HEK293 (cell line): ENCODE results near the gene GPBP1.

Source experiments
- CTCF ChIA-PET: fragments of 350-600 bp; formaldehyde crosslinking; extraction: SDS; loops from one replicate; lab custom pipeline; 2021; ENCODE audit warnings: antibody characterized with exemption; lab: Yijun Ruan, JAX
- POLR2A ChIA-PET: fragments of 300-600 bp; formaldehyde crosslinking; extraction: SDS; loops from one replicate; lab custom pipeline; 2020; ENCODE audit warnings: antibody characterized with exemption, inconsistent platforms; lab: Yijun Ruan, JAX
- H3K27ac ChIP-seq: fragments of 200-500 bp; sonication (Bioruptor generic); 2 replicates; pipeline ENCODE4 v1.5.1; 2014; ENCODE audit warnings: low read depth, low read length, control low read depth, inconsistent platforms; ENCODE audit errors: extremely low read depth
- H3K36me3 ChIP-seq, 2 experiments: fragments of 200-500 bp in 1 of 2; sonication (Bioruptor generic) in 1 of 2; 1 replicate in 1 of 2; 2 replicates in 1 of 2; pipeline ENCODE4 v1.5.1; 2014 to 2017; ENCODE audit warnings: inconsistent platforms in 2 of 2, low read length in 2 of 2; ENCODE audit not compliant: control insufficient read depth in 2 of 2, insufficient read depth in 1 of 2
- H3K4me1 ChIP-seq: fragments of 200-500 bp; sonication (Bioruptor generic); 2 replicates; pipeline ENCODE4 v1.5.1; 2014; ENCODE audit warnings: mild to moderate bottlenecking, low read length, inconsistent platforms; ENCODE audit not compliant: control insufficient read depth, insufficient read depth
- H3K4me3 ChIP-seq: 2 replicates; pipeline ENCODE4 v1.5.1; 2011; ENCODE audit warnings: low read depth, mild to moderate bottlenecking, control low read depth, low read length, moderate library complexity
- H3K9me3 ChIP-seq: fragments of 200-500 bp; sonication (Bioruptor generic); 2 replicates; pipeline ENCODE4 v1.5.1; 2014; ENCODE audit warnings: low read depth, low read length, inconsistent platforms; ENCODE audit not compliant: control insufficient read depth, insufficient read depth
- FEZF1 ChIP-seq: fragments of 450-650 bp; formaldehyde crosslinking; IDR thresholded peaks from 2 replicates; pipeline ENCODE4 v1.5.1; 2016; ENCODE audit warnings: missing biosample characterization, missing genetic modification characterization
- GFI1B ChIP-seq: fragments of 450-650 bp; formaldehyde crosslinking; IDR thresholded peaks from 2 replicates; pipeline ENCODE4 v1.5.1; 2016; ENCODE audit warnings: missing biosample characterization, missing genetic modification characterization
- GLIS2 ChIP-seq: fragments of 450-650 bp; formaldehyde crosslinking; IDR thresholded peaks from 2 replicates; pipeline ENCODE4 v1.5.1; 2016; ENCODE audit warnings: missing biosample characterization, missing genetic modification characterization
- KLF10 ChIP-seq: fragments of 450-650 bp; IDR thresholded peaks from 2 replicates; pipeline ENCODE4 v1.5.1; 2018; ENCODE audit warnings: missing biosample characterization, mild to moderate bottlenecking, missing genetic modification characterization
- KLF16 ChIP-seq: fragments of 450-650 bp; formaldehyde crosslinking; IDR thresholded peaks from 2 replicates; pipeline ENCODE4 v1.5.1; 2017; ENCODE audit warnings: missing biosample characterization, missing genetic modification characterization
- OSR2 ChIP-seq: fragments of 450-650 bp; formaldehyde crosslinking; IDR thresholded peaks from 2 replicates; pipeline ENCODE4 v1.5.1; 2016; ENCODE audit warnings: missing biosample characterization, missing genetic modification characterization
- RBAK ChIP-seq: fragments of 450-650 bp; formaldehyde crosslinking; IDR thresholded peaks from 2 replicates; pipeline ENCODE4 v1.5.1; 2016; ENCODE audit warnings: missing biosample characterization, missing genetic modification characterization
- SCRT1 ChIP-seq: fragments of 450-650 bp; formaldehyde crosslinking; IDR thresholded peaks from 2 replicates; pipeline ENCODE4 v1.5.1; 2016; ENCODE audit warnings: missing biosample characterization, missing genetic modification characterization, borderline replicate concordance
- ZBTB8A ChIP-seq: fragments of 450-650 bp; formaldehyde crosslinking; IDR thresholded peaks from 2 replicates; pipeline ENCODE4 v1.5.1; 2016; ENCODE audit warnings: missing biosample characterization, missing genetic modification characterization
- ZEB2 ChIP-seq: fragments of 450-650 bp; formaldehyde crosslinking; IDR thresholded peaks from 2 replicates; pipeline ENCODE4 v1.5.1; 2016; ENCODE audit warnings: missing biosample characterization, missing genetic modification characterization
- ZFP69B ChIP-seq: fragments of 450-650 bp; formaldehyde crosslinking; IDR thresholded peaks from 2 replicates; pipeline ENCODE4 v1.5.1; 2016; ENCODE audit warnings: missing biosample characterization, missing genetic modification characterization
- ZNF473 ChIP-seq: fragments of 450-650 bp; formaldehyde crosslinking; IDR thresholded peaks from 2 replicates; pipeline ENCODE4 v1.5.1; 2017; ENCODE audit warnings: missing biosample characterization, missing genetic modification characterization
- ZNF654 ChIP-seq: fragments of 450-650 bp; formaldehyde crosslinking; IDR thresholded peaks from 2 replicates; pipeline ENCODE4 v1.5.1; 2016; ENCODE audit warnings: low read depth, missing biosample characterization, missing genetic modification characterization
- ZNF660 ChIP-seq: fragments of 450-650 bp; IDR thresholded peaks from 2 replicates; pipeline ENCODE4 v1.5.1; 2018; ENCODE audit warnings: missing biosample characterization, mild to moderate bottlenecking, missing genetic modification characterization
- ZNF704 ChIP-seq: fragments of 450-650 bp; formaldehyde crosslinking; IDR thresholded peaks from 2 replicates; pipeline ENCODE4 v1.5.1; 2016; ENCODE audit warnings: missing biosample characterization, missing genetic modification characterization
- ZNF707 ChIP-seq: fragments of 450-650 bp; formaldehyde crosslinking; IDR thresholded peaks from 2 replicates; pipeline ENCODE4 v1.5.1; 2016; ENCODE audit warnings: missing biosample characterization, missing genetic modification characterization
- ZNF791 ChIP-seq: fragments of 450-650 bp; formaldehyde crosslinking; IDR thresholded peaks from 2 replicates; pipeline ENCODE4 v1.5.1; 2016; ENCODE audit warnings: missing biosample characterization, missing genetic modification characterization
- ZNF843 ChIP-seq: fragments of 450-650 bp; formaldehyde crosslinking; IDR thresholded peaks from 2 replicates; pipeline ENCODE4 v1.5.1; 2016; ENCODE audit warnings: missing biosample characterization, missing genetic modification characterization
- ZSCAN30 ChIP-seq: fragments of 450-650 bp; IDR thresholded peaks from 2 replicates; pipeline ENCODE4 v1.5.1; 2018; ENCODE audit warnings: missing biosample characterization, mild to moderate bottlenecking, missing genetic modification characterization, moderate library complexity
- TF ChIP-seq, protein P1 (sequence below): fragments of 450-650 bp; IDR thresholded peaks from 2 replicates; pipeline ENCODE4 v1.5.1; 2018; ENCODE audit warnings: missing biosample characterization, missing genetic modification characterization
- TF ChIP-seq, protein P2 (sequence below): fragments of 450-650 bp; IDR thresholded peaks from 2 replicates; pipeline ENCODE4 v1.5.1; 2018; ENCODE audit warnings: missing biosample characterization, mild to moderate bottlenecking, missing genetic modification characterization
- TF ChIP-seq, protein P3 (sequence below): fragments of 450-650 bp; formaldehyde crosslinking; IDR thresholded peaks from 2 replicates; pipeline ENCODE4 v1.5.1; 2016; ENCODE audit warnings: missing biosample characterization, missing genetic modification characterization
- TF ChIP-seq, protein P4 (sequence below): fragments of 450-650 bp; formaldehyde crosslinking; IDR thresholded peaks from 2 replicates; pipeline ENCODE4 v1.5.1; 2017; ENCODE audit warnings: missing biosample characterization, missing genetic modification characterization
- TF ChIP-seq, protein P5 (sequence below): fragments of 450-650 bp; formaldehyde crosslinking; IDR thresholded peaks from 2 replicates; pipeline ENCODE4 v1.5.1; 2016; ENCODE audit warnings: missing biosample characterization, missing genetic modification characterization

The GPBP1 gene

DNA sequence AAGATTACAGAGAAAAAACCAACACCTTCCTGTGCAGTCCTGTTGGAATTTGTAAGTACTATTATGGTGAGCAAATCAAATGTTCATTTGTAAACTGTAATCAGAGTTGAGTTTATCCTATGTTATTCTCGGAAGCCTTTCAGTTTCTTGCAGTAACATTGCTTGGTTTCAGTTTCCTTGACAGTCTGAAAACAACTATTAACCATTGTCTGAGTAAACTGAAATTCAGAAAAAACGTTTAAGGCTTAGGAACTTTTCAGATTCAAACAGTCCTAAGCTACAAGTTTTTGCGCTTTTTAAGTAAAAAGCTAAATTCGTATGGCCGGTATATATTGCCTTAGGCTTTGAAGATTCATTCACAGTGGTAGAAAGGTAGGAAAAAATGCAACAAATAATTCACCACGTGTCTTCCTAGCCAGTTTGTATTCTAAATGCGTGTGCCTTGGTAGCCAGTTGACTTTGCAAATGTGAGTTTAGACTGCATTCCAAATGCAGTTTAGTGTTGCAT lies 2.5 kb downstream of the GPBP1 start (continued):
- TF ChIP-seq ZNF704, result no peak
- 0 out of 2 replicates have a peak, but pooled peaks have one; percentile 9 for TF ChIP-seq ZBTB8A (tag by site-specific recombination)
- peak; percentile 41; the same call in 1 of the 2 replicates for TF ChIP-seq GFI1B (tag by site-specific recombination)
- TF ChIP-seq ZNF660 (tag by site-specific recombination), result peak; percentile 58; the same call in 1 of the 2 replicates
- TF ChIP-seq OSR2 (tag by site-specific recombination), result 0 out of 2 replicates have a peak, but pooled peaks have one; percentile 17
- TF ChIP-seq, protein P1, sequence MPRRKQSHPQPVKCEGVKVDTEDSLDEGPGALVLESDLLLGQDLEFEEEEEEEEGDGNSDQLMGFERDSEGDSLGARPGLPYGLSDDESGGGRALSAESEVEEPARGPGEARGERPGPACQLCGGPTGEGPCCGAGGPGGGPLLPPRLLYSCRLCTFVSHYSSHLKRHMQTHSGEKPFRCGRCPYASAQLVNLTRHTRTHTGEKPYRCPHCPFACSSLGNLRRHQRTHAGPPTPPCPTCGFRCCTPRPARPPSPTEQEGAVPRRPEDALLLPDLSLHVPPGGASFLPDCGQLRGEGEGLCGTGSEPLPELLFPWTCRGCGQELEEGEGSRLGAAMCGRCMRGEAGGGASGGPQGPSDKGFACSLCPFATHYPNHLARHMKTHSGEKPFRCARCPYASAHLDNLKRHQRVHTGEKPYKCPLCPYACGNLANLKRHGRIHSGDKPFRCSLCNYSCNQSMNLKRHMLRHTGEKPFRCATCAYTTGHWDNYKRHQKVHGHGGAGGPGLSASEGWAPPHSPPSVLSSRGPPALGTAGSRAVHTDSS, result no peak
- peak; percentile 80 for TF ChIP-seq FEZF1 (tag by site-specific recombination)
- TF ChIP-seq, protein P2, sequence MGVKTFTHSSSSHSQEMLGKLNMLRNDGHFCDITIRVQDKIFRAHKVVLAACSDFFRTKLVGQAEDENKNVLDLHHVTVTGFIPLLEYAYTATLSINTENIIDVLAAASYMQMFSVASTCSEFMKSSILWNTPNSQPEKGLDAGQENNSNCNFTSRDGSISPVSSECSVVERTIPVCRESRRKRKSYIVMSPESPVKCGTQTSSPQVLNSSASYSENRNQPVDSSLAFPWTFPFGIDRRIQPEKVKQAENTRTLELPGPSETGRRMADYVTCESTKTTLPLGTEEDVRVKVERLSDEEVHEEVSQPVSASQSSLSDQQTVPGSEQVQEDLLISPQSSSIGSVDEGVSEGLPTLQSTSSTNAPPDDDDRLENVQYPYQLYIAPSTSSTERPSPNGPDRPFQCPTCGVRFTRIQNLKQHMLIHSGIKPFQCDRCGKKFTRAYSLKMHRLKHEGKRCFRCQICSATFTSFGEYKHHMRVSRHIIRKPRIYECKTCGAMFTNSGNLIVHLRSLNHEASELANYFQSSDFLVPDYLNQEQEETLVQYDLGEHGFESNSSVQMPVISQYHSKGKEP (tag by site-specific recombination), result peak; percentile 84
- peak; percentile 48; the same call in 1 of the 2 replicates for TF ChIP-seq ZSCAN30
- TF ChIP-seq, protein P3, sequence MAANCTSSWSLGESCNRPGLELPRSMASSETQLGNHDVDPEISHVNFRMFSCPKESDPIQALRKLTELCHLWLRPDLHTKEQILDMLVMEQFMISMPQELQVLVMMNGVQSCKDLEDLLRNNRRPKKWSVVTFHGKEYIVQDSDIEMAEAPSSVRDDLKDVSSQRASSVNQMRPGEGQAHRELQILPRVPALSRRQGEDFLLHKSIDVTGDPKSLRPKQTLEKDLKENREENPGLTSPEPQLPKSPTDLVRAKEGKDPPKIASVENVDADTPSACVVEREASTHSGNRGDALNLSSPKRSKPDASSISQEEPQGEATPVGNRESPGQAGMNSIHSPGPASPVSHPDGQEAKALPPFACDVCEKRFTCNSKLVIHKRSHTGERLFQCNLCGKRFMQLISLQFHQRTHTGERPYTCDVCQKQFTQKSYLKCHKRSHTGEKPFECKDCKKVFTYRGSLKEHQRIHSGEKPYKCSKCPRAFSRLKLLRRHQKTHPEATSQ (tag by site-specific recombination), result no peak
- TF ChIP-seq, protein P4, sequence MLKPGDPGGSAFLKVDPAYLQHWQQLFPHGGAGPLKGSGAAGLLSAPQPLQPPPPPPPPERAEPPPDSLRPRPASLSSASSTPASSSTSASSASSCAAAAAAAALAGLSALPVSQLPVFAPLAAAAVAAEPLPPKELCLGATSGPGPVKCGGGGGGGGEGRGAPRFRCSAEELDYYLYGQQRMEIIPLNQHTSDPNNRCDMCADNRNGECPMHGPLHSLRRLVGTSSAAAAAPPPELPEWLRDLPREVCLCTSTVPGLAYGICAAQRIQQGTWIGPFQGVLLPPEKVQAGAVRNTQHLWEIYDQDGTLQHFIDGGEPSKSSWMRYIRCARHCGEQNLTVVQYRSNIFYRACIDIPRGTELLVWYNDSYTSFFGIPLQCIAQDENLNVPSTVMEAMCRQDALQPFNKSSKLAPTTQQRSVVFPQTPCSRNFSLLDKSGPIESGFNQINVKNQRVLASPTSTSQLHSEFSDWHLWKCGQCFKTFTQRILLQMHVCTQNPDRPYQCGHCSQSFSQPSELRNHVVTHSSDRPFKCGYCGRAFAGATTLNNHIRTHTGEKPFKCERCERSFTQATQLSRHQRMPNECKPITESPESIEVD, result peak; percentile 100
- no peak for TF ChIP-seq ZFP69B (tag by site-specific recombination)
- no peak for TF ChIP-seq ZNF707
- peak; percentile 21 for TF ChIP-seq ZEB2 (tag by site-specific recombination)
- 0 out of 2 replicates have a peak, but pooled peaks have one; percentile 38 for TF ChIP-seq ZNF843 (tag by site-specific recombination)
- no peak for TF ChIP-seq GLIS2 (tag by site-specific recombination)
- TF ChIP-seq KLF10, result peak; percentile 54

- H3K4me1 ChIP-seq, result peaks cover 3% of the 10 kb centered on the region; the same call in 1 of the 2 replicates
- peaks cover 3 to 29% of the 10 kb centered on the region in 2 experiments; a peak in 2 of 3 replicates for H3K36me3 ChIP-seq
- H3K4me3 ChIP-seq, result peak overlapping the region; percentile 95
- ChIA-PET CTCF (interaction anchor here (0.6 to 0.8 kb wide), 2 partner anchors 42 to 915 kb away, joined by 3 read pairs; no protein-coding TSS in a partner anchor), POLR2A (interaction anchor here (0.7 kb wide), 1 partner anchor 1183 kb away, joined by 4 read pairs; the partner anchor contains the start of gene IL6ST)
- H3K27ac ChIP-seq, result no peak overlapping the region
- H3K9me3 ChIP-seq, result no peaks in the 10 kb centered on the region
- TF ChIP-seq ZNF654 (tag by site-specific recombination), result no peak
- TF ChIP-seq RBAK (tag by site-specific recombination), result no peak
- no peak for TF ChIP-seq ZNF473
- no peak for TF ChIP-seq ZNF791
- 0 out of 2 replicates have a peak, but pooled peaks have one; percentile 32 for TF ChIP-seq SCRT1
- TF ChIP-seq KLF16 (tag by site-specific recombination), result no peak
- TF ChIP-seq, protein P5, sequence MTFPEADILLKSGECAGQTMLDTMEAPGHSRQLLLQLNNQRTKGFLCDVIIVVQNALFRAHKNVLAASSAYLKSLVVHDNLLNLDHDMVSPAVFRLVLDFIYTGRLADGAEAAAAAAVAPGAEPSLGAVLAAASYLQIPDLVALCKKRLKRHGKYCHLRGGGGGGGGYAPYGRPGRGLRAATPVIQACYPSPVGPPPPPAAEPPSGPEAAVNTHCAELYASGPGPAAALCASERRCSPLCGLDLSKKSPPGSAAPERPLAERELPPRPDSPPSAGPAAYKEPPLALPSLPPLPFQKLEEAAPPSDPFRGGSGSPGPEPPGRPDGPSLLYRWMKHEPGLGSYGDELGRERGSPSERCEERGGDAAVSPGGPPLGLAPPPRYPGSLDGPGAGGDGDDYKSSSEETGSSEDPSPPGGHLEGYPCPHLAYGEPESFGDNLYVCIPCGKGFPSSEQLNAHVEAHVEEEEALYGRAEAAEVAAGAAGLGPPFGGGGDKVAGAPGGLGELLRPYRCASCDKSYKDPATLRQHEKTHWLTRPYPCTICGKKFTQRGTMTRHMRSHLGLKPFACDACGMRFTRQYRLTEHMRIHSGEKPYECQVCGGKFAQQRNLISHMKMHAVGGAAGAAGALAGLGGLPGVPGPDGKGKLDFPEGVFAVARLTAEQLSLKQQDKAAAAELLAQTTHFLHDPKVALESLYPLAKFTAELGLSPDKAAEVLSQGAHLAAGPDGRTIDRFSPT (tag by site-specific recombination), result no peak
Observed at GRCh38 chr5:57177479-57178156, 3.8 kb downstream of the GPBP1 start.
